GM12891 (cell line): Measurements from ENCODE around the gene SLC25A39.

ENCODE experiments used
- PAX5 ChIP-seq: IDR thresholded peaks from 2 replicates; pipeline ENCODE4 v1.6.1; 2011; ENCODE audit warnings: low read length, moderate library complexity, mild to moderate bottlenecking; ENCODE audit not compliant: insufficient read depth, severe bottlenecking
- POLR2A ChIP-seq: IDR thresholded peaks from 2 replicates; pipeline ENCODE4 v1.6.1; 2011; ENCODE audit warnings: low read depth, low read length, control low read depth
- POLR2AphosphoS5 ChIP-seq: IDR thresholded peaks from 2 replicates; pipeline ENCODE4 v1.6.1; 2011; ENCODE audit warnings: low read depth, low read length, control low read depth
- SPI1 ChIP-seq: IDR thresholded peaks from 2 replicates; pipeline ENCODE4 v1.6.1; 2011; ENCODE audit warnings: low read depth, low read length, control low read depth
- TAF1 ChIP-seq: IDR thresholded peaks from 2 replicates; pipeline ENCODE4 v1.6.1; 2011; ENCODE audit warnings: low read depth, low read length, control low read depth

- TF ChIP-seq SPI1 (peak; percentile 50), TAF1 (no peak), POLR2A (no peak), PAX5 (no peak), POLR2AphosphoS5 (no peak)
These were observed 10.1 kb upstream of the SLC25A39 start for GRCh38 chr17:44334727-44335126.
